ENCODE data around the gene SPINK7.

Gene SPINK7

DNA sequence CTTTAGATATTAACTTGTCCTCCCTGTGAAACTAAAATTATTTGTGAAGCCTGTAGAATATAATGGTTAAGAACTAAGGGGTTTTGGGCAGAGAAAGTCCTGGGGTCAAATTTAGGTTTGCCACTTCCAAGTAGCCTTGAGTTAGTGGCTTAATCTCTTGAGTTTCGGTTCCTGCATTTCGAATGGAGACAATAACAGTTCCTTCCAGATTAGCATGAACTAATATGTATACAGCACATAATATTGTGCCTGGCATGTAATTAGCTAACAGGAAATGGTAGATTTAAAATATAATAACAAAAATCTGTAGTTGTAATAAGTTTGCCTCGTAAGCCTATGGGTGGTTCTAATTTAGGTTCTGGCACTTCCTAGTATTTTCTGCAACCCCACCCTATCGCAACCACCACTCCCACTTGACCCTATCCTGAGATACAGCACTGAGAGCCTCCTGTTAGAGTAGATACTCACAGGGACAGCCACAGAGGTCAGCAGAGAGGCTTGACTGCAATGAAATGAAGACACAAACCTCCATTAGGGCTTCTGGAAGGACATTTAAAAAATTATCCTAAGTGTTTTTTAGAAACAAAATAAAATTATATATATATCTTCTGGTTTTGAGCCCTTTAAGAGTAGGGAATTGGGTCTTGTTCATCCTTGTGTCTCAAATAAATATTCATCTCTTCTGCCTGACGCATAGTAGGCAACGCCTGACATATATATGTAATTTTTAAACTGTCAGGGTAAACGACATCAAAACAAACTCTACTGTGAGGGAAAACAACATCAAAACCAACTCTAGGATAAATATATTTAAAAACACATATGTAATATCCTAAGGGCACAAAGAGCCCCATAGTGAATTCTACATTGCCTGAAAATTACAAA is 31.6 kb downstream of the SPINK7 start:
- DNase-seq, result no peak

DNA sequence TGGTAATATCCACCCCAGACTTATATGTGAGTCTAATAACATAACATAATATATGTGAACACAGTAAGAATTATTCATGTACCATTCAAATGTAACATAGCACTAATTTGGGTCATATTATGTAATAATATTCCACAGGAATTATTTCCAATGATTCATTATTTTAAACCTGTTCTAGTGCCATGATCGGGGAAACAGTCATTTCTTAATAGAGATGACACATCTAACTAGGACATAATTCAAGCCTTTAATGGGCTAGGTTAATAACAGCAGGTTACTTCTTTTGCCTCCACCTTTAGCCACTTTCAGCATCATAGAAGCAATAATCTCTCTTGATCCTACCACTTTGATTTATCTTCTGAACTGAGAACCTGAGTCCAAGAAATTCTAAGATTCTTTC is 35.5 kb downstream of the SPINK7 start:
- no peak for DNase-seq

DNA sequence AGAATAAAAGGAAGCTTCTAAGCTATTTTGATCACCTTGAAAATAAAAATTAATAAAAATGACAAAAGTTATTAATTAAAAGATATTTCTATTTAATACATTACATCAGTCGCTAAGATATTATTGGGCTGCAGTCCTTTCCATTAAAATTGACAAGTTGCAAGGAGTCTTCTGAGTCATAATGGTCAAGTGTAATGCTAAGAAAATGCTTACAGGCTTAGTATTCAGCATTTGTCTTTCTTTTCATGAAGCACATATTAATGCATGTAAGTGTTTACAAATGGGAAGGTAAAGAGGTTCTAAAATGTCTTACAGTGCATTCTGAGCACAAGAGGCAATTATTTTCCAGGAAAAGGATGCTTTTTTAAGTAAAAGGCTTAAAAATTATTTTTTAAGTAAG is 40.5 kb downstream of the SPINK7 start:
- no peak for DNase-seq

DNA sequence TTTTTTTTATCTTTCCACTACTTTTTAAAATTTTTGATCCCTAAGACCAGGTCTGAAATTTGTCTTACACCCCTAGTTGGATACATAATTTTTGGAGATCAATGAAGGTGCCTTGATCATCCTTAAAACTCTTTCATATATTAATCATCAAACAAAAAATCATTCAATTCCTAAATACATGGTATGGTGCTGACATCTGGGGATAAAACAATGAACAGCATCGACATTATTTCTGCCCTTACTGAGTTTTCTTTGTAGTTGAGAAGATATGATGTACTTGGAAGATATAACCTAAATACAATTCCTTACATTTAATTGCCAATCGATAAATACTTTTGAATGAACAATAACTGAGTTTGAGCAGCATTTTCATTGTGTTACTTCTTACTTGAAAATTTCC is 41.4 kb downstream of the SPINK7 start:
- DNase-seq, result no peak

DNA sequence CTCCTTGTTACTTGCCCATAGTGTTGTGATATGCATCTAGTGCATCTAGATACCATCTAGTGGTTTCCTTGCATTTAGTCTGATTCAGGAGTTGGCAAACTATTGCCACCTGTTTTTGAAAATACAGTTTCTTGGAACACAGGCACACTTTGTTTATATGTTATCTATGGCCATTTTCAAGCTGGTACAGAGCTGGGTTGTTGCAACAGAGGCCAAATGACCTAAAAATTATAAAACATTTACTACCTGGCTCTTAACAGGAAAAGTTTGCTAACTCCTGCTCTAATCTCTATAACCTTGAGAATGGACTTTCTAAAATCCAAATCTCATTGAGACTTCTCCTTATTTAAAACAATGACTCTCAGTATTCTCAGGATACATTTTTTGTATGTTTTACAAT is 52.1 kb downstream of the SPINK7 start:
- no peak for DNase-seq

Measured in DMS 273 treated with DMSO at 0.1 percent for 48 hours (cell line).